ENCODE results near the gene SNAPC2. TPM values are rescaled to one million over a fixed set of nuclear protein-coding genes. Genes with fewer than 3 reads are reported as not detected.

The SNAPC2 gene
- total RNA-seq, 1 donor from 2014 or later = 17.4 TPM

GRCh38 chr19:7905268-7905667, 14.9 kb upstream of the SNAPC2 start:
- no peaks in the 10 kb centered on the region for H3K27me3 ChIP-seq
- no peaks in the 10 kb centered on the region for H3K9me3 ChIP-seq
- H3K36me3 ChIP-seq = peaks cover 0 to 16% of the 10 kb centered on the region in 2 donors
- H3K4me1 ChIP-seq = peaks cover 61% of the 10 kb centered on the region
- no peak overlapping the region for H3K4me3 ChIP-seq
- no peak for TF ChIP-seq POLR2AphosphoS5 (IDR thresholded peaks at IDR 0.05; ENCODE audit: insufficient read depth in 1 of 2, low read depth in 1 of 2)
- no peak for TF ChIP-seq POLR2A (IDR thresholded peaks at IDR 0.05)
- TF ChIP-seq CTCF (IDR thresholded peaks at IDR 0.05) = no peak
- DNase-seq (ENCODE audit: extremely low spot score in 2 of 2) = no peak
- intact Hi-C loops (cut with DNase I) = no loop called here
- H3K27ac ChIP-seq = no peak overlapping the region

GRCh38 chr19:7905859-7906258, 14.3 kb upstream of the SNAPC2 start:
- no peaks in the 10 kb centered on the region for H3K9me3 ChIP-seq
- no peak overlapping the region for H3K4me3 ChIP-seq
- peaks cover 0 to 22% of the 10 kb centered on the region in 2 donors for H3K36me3 ChIP-seq
- TF ChIP-seq POLR2A (IDR thresholded peaks at IDR 0.05) = no peak
- no peak for TF ChIP-seq CTCF (IDR thresholded peaks at IDR 0.05)
- no peak for TF ChIP-seq POLR2AphosphoS5 (IDR thresholded peaks at IDR 0.05; ENCODE audit: insufficient read depth in 1 of 2, low read depth in 1 of 2)
- H3K27me3 ChIP-seq = no peaks in the 10 kb centered on the region
- intact Hi-C loops (cut with DNase I) = no loop called here
- DNase-seq (ENCODE audit: extremely low spot score in 2 of 2) = no peak
- H3K4me1 ChIP-seq = peaks cover 56% of the 10 kb centered on the region
- H3K27ac ChIP-seq = no peak overlapping the region

GRCh38 chr19:7907122-7907521, 13.0 kb upstream of the SNAPC2 start:
- H3K4me3 ChIP-seq = no peak overlapping the region
- H3K27ac ChIP-seq = no peak overlapping the region
- no peak for DNase-seq (ENCODE audit: extremely low spot score in 2 of 2)
- peaks cover 55% of the 10 kb centered on the region for H3K4me1 ChIP-seq
- H3K9me3 ChIP-seq = no peaks in the 10 kb centered on the region
- no peaks in the 10 kb centered on the region for H3K27me3 ChIP-seq
- intact Hi-C loops (cut with DNase I) = no loop called here
- H3K36me3 ChIP-seq = peaks cover 0 to 35% of the 10 kb centered on the region in 2 donors
- TF ChIP-seq POLR2A (IDR thresholded peaks at IDR 0.05) = no peak
- TF ChIP-seq POLR2AphosphoS5 (IDR thresholded peaks at IDR 0.05; ENCODE audit: insufficient read depth in 1 of 2, low read depth in 1 of 2) = no peak
- TF ChIP-seq CTCF (IDR thresholded peaks at IDR 0.05) = no peak

- Histone ChIP-seq H3K36me3 (peaks cover 0 to 39% of the 10 kb centered on the region in 2 donors), H3K27ac (no peak overlapping the region), H3K4me3 (no peak overlapping the region), H3K4me1 (peaks cover 50% of the 10 kb centered on the region), H3K9me3 (no peaks in the 10 kb centered on the region), H3K27me3 (no peaks in the 10 kb centered on the region)
- no peak for TF ChIP-seq POLR2A (IDR thresholded peaks at IDR 0.05)
- no peak for TF ChIP-seq POLR2AphosphoS5 (IDR thresholded peaks at IDR 0.05; ENCODE audit: insufficient read depth in 1 of 2, low read depth in 1 of 2)
- TF ChIP-seq CTCF (IDR thresholded peaks at IDR 0.05) = no peak
- no peak for DNase-seq (ENCODE audit: extremely low spot score in 2 of 2)
- intact Hi-C loops (cut with DNase I) = no loop called here
Measured at GRCh38 chr19:7907544-7907943, 12.6 kb upstream of the SNAPC2 start.

GRCh38 chr19:7908078-7908699, 11.9 kb upstream of the SNAPC2 start:
- peaks cover 44% of the 10 kb centered on the region for H3K4me1 ChIP-seq
- H3K27me3 ChIP-seq = no peaks in the 10 kb centered on the region
- intact Hi-C loops (cut with DNase I) = no loop called here
- TF ChIP-seq POLR2AphosphoS5 (IDR thresholded peaks at IDR 0.05; ENCODE audit: insufficient read depth in 1 of 2, low read depth in 1 of 2) (no peak), POLR2A (IDR thresholded peaks at IDR 0.05) (no peak), CTCF (IDR thresholded peaks at IDR 0.05) (no peak)
- no peak for DNase-seq (ENCODE audit: extremely low spot score in 2 of 2)
- H3K4me3 ChIP-seq = no peak overlapping the region
- no peaks in the 10 kb centered on the region for H3K9me3 ChIP-seq
- H3K36me3 ChIP-seq = peaks cover 0 to 45% of the 10 kb centered on the region in 2 donors
- H3K27ac ChIP-seq = no peak overlapping the region
